ENCODE data around the gene S100A6.

GRCh38 chr1:153553830-153554541, 18.2 kb upstream of the S100A6 start:
- TF ChIP-seq CTCF (IDR thresholded peaks at IDR 0.05): no peak
- no peak for TF ChIP-seq POLR2A (IDR thresholded peaks at IDR 0.05)

All from lower leg skin (tissue), 3 donors.